ENCODE results near the gene ZSWIM3.
"Not testable (repeated sequence)": the region's sequence is repeated elsewhere in the genome, so short reads cannot be mapped to it uniquely, and the experiment has no call there.

ZSWIM3 gene

DNA sequence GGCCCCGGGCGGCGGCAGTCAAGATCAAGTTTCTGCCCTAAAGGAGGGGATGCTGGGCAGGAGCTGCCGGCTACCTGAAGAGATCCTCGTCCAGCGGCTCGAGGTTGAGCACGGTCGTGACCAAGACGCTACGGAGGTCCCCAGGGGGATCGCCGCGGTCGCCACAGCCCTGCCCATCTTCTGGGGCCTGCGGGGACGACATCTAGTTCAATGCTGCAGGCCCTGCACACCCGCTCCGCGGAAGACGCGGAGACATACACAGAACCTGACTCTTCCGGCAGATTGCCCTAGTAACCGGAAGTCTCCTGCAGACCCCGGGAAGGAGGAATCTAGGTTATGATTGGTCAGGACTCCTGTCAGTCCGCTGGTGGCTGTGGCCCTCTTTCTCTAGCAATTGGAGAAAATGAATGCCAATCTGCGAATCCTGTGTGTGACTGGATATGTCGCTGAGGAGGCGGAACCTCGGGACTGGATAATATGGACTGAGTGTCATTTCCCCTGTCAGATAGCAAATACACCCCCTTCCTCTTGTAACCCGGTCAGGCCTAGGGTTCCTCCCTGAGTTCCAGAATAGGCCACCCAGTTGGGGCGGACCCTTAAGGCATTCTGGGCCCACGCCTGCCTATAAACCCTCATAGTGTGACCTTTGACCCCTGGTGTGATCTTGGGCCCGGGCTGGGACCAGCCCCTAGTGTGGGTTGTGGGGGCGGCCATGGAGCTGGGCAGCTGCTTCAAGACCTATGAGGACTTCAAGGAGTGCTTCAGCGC is at the start of gene ZSWIM3, which contains the start of gene ACOT8:
ZSWIM3 (plus strand) TSS at position 501 of the 768 bp plus-strand sequence; CDS start at position 713, 212 bp downstream.
ACOT8 (minus strand) TSS at position 279 of the 768 bp plus-strand sequence; CDS start at position 202, 77 bp downstream.
- peak; percentile 99 for DNase-seq

DNA sequence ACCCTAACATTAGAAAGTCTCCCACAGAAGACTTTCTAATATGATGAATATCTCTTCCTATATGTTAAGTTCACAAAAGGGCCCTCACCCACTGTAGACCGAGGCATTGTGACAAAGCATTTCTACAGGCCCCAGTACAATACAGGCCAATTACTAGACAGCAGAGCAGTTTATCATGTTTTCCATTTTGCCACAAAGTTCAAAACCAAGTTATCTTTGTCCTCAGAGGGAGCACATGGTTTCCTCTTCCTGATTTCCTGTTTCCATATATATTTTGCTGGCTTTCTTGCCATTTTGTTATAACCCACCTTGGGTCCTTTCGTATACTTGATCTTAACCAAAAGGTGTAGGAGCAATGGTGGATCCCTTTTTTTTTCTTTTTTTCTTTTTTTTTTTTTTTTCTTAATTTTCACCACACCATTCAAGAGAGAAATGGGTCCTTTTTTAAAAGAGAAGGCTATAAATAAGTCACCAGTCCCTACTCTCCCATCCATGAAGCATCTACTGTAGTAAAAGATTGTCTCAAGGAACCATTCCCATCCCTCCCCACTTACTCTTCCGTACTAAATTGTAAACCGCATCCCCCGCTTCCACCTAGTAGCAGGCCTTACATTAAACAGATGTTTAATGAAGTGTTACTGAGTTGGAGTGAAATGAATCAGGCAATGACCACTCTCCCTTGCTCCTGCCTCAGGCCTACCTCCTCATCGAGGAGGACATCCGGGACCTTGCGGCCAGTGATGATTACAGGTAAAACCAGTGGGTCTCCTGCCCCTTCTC is 47.0 kb upstream of the ZSWIM3 start:
- no peak for DNase-seq

DNA sequence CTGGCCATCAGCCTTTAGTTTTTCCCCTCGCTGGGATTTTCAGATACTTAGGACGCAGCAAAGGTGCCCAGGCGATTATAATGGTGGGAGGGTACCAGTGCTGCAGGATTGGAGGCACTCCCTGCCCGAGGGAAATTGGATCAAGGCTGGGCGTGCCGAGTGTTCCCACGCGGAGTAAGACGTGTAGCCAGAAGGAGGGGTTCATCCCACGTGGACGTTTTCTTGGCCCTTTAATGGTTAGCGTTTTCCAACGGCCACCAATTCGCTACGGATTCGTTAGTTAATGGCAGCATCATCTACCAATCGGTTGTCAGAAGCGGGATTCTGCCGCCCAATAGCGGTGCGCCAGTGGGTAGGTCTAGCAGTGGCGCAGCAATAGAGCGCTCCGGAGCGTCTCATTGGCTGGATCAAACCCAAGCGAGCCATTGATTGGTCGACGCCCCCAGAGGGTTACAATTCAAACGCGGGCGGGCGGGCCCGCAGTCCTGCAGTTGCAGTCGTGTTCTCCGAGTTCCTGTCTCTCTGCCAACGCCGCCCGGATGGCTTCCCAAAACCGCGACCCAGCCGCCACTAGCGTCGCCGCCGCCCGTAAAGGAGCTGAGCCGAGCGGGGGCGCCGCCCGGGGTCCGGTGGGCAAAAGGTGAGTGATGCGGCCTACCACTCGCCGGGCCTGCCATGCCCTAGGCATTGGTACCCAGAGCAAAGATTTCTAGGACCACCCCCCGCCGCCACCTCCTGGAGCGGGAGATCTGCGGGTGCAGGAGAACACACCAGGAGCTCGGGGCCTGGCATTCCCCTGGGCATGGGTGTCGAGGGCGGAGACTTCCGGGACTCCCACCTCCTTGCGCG is 45.0 kb upstream of the ZSWIM3 start, which contains the start of gene UBE2C:
UBE2C (plus strand) TSS at position 488 of the 849 bp plus-strand sequence; CDS start at position 540, 52 bp downstream.
- peak; percentile 97 for DNase-seq

DNA sequence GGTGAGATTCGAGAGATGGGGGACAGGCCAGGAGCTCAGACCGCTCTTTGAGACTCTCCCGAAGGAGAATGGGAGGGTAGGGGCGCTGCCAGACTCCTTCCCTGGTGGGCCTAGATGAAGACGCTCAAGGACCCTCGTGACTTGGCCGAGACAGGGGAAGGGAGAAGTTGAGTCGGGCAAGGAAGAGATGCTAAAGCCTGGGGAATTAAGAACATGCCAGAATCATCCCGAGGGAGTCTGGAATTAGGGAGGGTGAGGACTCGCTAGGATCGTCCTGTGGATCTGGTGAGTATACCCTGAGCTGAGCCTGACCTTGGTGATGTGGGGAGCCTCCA is 44.4 kb upstream of the ZSWIM3 start:
- DNase-seq: no peak

DNA sequence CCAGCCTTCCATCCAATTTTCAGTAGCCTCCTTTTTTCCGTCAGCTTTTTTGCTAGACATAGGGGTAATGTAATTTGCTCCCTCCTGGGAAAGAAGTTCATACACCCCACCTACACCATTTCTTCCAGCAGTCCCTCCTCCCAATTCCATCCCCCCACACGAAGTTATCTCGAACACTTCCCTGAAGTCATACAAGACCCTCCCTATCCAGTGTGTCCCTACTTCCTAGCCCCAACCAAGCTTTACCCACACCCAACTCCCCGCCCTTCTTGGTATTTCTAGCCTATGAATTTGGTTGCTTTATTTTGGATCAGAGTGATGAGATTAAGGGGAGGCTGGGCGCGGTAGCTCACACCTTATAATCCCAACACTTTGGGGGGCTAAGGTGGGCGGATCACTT is 43.9 kb upstream of the ZSWIM3 start:
- DNase-seq: no peak

DNA sequence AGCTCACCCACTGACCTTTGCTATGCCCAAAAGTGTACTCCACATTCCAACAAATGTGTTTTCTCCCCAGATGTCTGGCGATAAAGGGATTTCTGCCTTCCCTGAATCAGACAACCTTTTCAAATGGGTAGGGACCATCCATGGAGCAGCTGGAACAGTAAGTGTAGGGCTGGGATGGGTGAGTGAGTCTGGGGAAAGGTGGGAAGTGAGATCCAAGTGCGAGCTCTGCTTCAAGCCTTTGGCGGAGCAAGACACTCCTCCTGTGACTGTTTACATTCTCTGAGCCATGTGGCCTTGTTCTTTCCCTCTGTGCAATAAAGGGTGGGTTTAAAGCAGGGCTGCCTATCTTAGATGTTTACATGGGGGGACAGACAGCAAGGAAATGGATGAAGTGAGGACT is 43.1 kb upstream of the ZSWIM3 start:
- no peak for DNase-seq

DNA sequence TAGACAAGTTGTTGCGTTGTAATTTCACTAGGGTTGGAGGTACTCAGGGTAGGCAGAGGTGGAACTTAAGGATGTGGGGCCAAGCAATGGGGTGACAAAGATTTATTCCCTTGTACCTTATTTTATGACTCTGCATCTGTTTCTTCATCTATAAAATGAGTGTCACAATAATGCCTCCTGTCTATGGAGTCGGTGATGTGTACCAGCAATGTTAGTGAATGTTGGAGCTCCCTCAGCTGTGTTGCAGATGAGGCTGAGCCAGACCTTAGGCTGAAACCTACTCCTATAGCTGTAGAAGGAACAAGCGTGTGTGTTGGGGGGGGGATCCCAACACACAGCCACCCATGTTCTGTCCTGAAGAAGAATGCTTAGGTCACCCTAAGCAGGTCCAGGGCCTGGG is 40.5 kb upstream of the ZSWIM3 start:
- DNase-seq: no peak

DNA sequence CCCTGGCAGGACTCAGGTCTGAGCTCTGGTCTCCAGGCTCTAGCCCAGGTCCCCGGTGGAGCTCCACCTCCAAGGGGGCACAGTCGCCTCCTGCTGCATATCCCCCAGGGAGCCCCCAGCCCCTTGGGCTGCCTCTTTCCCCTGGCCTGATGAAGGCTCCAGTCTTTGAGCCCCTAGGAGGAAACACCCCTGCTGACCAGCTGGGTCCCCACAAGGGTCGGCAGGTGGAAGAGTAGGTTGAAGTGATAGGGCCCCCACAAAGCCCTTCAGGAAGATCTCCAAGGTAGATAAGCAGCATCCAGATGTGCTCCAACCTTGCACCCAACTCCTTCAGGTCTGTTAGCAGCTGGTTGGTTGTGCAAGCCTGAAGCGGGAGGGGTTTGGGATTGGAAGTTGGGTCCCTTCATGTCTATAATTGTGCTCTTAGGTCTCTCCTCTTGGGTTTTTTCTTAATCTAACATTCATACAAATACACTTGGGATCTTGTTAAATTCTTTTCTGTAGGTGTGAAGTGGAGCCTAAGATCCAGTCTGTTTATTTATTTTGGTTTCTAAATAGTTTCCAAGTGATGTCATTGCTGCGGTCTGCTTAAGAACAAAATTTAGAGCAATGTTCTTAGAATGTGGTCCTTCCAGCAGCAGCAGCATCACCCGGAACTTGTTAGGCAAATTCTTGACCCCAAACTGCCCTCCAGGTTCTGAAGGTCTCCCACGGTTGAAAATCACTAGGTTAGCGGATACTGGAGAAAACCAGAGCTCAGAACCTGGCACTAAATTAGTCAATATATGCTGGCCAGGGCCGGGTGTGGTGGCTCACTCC is 39.8 kb upstream of the ZSWIM3 start:
- no peak for DNase-seq

DNA sequence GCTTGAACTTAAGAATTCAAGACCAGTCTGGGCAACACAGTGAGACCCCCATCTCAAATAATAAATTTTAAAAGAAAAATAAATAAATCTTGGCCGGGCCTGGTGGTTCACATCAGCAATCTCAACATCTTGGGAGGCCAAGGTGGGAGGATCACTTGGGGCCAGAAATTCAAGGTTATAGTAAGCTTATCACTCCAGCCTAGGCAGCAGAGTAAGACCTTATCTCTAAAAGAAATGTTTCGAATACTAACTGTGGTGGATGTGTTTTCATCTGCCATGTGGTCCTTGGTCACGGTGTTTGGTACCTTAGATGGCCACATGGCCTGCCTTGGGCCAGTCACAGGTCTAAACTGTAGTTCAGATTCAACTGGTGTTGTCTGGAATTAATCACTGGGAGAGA is 39.2 kb upstream of the ZSWIM3 start:
- DNase-seq: no peak

DNA sequence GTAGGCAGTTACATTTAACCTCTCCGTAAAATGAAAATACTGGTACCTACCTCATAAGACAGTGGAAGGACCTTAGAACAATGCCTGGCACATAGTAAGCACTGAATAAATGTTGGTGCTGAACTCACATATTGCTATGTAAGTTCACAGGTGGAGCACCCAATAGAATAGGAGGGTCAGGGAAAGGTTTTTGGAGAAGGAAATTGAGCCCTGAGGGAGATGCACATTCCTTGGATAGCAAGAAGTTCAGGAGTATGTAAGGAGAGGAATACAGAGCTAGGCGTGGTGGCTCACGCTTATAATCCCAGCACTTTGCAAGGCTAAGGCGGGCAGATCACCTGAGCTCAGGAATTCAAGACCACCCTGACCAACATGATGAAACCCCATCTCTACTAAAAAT is 37.9 kb upstream of the ZSWIM3 start:
- no peak for DNase-seq

DNA sequence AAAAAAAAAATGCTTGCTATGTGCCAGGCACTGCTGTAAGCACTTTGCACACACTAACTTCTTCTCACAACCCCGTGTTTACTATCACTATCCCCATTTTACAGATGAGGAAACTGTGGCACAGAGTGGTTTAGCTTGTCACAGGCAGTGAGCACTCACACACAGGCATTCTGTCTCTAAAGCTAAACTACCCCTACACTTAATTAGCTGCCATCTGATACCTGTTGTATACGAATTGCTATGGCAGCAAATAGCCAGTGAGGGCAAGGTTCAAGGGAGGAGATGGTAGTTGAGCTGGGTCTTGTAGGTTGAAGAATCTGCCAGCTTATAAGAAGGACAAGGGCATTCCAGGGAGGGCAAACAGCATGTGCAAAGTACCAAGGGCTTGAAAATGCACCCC is 35.5 kb upstream of the ZSWIM3 start:
- DNase-seq: peak; percentile 17

DNA sequence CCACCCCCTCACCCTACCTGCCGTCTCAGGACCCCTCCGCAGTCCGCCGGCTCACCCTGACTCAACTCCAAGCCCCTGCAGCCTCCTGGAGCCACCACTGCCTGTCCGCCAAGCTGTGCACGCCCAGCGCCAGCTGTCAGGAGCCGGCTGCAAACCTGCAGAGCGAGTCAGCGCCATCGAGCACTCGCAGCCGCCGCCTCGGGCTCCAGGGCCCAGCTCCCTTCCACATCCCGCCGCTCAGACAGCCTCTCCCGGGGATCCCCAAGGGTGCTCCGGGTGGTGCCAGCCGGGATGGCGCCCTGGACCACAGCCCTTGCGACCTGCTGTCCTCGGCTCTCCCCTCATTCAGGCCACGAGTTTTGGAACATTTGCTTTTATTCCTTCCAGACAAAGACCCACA is 34.6 kb upstream of the ZSWIM3 start:
- no peak for DNase-seq

DNA sequence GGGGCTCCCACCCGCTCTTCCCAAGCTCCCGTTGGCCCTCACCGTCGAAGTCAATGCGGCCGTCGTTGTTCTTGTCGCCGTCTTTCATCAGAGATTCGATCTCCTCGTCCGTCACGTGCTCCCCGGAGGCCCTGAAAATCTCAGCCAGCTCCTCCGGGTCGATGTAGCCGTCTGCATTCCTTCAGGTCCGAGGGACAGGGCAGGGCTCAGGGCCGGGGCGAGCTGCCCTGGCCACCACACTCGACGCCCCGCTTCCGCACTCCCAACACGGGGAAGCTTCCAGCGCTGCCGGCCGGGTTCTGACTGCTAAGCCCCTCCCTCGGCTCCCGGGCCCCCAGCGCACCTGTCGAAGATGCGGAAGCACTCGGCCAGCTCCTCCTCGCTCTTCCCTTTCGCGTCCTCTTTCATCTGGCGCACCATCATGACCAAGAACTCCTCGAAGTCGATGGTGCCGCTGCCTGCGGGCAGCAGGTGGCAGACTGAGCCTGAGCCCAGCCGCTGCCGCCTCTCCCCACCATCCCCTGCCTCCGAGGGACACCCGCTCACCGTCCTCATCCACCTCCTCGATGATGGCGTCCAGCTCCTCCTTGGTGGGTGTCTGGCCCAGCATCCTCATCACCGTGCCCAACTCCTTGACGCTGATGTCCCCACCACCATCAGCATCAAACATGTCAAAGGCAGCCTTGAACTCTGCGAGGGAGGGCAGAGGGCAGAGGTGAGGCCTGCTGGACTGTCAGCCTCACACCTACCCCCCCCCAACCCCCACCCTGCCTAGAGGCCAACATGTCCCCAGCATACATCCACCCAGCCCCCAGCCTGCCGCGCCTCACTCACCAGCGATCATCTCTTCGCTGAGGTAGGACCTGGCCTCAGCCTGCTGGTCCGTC is 33.2 kb upstream of the ZSWIM3 start:
- no peak for DNase-seq

DNA sequence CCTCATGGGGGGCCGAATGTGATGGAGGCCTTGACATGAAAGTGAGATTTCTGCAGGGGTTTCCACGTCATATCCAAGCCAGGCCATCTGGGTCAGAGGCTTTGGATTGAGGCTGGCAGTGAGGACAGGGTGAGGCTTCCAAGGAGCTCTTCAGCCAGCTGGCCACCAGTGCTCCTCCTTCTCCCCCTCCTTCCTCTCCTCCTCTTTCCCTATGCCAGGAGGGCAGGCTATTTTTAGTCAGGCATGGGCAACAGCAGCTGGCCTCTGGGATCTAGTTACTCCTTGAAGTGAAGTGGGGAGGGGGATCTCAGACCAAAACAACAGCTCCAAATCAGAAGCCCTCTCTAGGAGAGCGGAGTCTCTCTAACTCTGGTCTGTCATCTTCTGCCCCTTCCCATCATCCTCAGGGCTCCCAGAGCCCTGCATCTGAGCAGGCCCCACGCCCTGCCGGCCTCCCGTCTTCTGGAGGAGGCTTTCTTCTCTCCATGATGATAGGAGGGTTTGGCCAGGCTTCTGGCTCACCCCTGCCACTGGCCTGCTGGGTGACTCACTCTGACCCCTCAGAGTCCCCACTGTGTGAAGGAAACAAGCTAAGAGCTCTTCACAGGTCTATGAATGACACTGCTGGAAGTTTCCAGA is 30.9 kb upstream of the ZSWIM3 start:
- no peak for DNase-seq

DNA sequence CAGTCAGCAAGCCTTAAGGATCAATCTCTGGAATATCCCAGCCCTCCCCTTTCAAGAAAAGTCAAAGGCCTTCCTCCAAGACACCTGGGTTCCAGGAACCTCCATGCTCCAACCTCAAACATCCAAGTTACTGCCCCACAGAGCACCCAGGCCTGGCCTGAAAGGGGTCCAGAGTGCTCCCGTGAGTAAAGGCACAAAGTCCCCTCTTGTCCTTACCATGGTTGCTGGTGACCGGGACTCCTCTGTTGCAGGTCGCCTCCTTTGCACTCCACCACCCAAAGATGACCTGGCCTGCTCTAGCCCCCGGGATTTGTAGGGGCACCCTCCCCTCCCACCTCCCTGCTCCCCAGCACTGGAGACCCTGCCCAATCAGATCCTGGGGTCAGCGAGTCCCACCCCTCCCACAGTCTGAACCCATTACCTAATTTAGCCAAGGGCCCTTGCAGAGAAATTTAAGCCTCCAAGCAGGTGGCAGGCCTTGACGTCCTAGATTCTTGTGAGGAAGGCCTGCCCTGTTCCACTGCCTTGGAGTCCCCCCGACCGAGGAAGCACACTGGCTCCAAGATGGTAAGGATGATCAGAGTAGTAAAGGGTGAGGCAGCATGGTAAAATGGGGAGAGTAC is 30.3 kb upstream of the ZSWIM3 start, which contains the start of gene TNNC2:
TNNC2 (minus strand) TSS at position 283 of the 623 bp plus-strand sequence; CDS start at position 219, 64 bp downstream.
- DNase-seq: no peak

DNA sequence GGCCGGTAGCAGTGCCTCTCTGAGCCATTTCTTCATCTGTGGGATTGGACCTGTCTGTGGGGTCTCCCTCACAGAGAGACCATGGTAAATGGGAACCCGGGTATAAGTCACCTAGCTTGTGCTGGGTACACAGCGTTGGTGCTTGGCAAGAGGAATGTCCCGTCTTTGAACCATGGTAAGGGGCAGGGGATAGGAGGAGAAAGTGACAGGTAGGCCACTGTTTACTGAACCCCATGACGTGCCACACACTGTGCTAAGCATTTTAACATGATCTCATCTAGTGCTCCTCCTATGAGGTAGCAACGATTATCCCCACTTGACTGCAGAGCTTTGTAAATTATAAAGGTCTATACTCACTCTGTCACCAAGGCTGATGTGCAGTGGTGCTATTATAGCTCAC is 29.7 kb upstream of the ZSWIM3 start:
- no peak for DNase-seq

DNA sequence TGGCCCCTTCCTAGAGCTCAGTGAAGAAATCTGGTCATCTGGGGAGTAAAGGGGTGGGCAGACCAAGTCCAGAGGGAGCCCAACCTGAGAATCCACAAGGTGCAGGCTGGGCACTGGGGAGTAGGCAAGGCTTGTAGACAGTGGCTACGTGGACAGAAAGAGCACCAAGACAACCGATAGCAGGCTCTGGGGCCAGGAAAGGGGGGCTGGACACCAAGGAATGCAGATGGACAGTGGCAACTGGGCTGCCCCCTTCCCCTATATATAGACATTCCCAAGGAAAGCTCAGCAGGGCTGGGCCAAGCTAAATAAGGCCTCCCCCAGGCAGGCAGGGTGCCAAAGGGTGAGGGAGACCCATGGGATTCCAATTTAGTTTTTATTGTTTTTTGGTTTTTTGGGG is 28.8 kb upstream of the ZSWIM3 start:
- no peak for DNase-seq

DNA sequence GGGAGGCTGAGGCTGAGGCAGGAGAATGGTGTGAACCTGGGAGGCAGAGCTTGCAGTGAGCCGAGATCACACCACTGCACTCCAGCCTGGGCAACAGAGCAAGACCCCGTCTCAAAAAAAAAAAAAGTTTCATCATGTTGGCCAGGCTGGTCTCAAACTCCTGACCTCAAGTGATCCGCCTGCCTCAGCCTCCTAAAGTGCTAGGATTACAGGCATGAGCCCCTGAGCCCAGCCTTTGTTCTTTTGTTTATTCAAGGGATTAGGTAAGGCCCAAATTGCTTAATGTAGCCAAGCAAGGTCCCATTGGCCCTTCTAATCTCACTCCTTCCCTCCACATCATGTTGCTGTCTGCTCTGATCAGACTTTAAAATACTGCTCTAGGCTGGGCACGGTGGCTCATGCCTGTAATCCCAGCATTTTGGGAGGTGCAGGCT is 27.7 kb upstream of the ZSWIM3 start:
- DNase-seq: not testable (repeated sequence)

DNA sequence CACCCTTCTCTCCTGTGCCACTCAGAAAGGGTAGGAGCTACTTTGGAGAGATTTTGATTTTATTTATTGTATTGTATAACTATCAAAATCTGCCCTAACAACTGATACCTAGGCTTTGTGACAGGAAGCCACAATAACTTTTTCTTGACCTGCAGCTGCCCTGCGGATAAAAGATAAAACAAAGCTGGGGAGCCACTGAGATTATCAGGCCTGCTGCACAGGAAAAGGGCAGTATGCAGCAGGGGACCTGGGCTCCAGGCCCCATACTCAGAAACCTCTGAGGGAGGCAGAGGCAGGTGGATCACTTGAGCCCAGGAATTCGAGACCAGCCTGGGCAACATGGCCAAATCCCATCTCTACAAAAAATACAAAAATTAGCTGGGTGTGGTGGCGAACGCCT is 24.8 kb upstream of the ZSWIM3 start:
- DNase-seq: no peak

All from NCI-H1436 treated with DMSO at 0.1 percent for 48 hours (cell line).